Cardiac muscle cell (in vitro differentiated cells and primary cell): ENCODE measurements around the gene RITA1. TPM values are rescaled to one million over a fixed set of nuclear protein-coding genes. Genes with fewer than 3 reads are reported as not detected.
"Not testable (repeated sequence)": the region's sequence is repeated elsewhere in the genome, so short reads cannot be mapped to it uniquely, and the experiment has no call there.

ENCODE experiments used
- DNase-seq, 2 donors: peaks; one replicate each; pipeline versions ENCODE4 v3.0.0 to v3.0.0-alpha.2; 2010 to 2017; ENCODE audit warnings: low read depth in 1 of 2, low spot score in 1 of 2
- H3K27ac ChIP-seq: fragments of 200-600 bp; sonication (generic); 2 replicates; pipeline ENCODE4 v1.5.1; 2016
- H3K27me3 ChIP-seq: fragments of 200-600 bp; sonication (generic); 2 replicates; pipeline ENCODE4 v1.6.0; 2016; ENCODE audit warnings: control low read depth
- H3K36me3 ChIP-seq: fragments of 200-600 bp; sonication (generic); 2 replicates; pipeline ENCODE4 v1.5.1; 2016; ENCODE audit warnings: control low read depth
- H3K4me1 ChIP-seq: fragments of 200-600 bp; sonication (generic); 2 replicates; pipeline ENCODE4 v1.8.1; 2017; ENCODE audit warnings: low read depth, mild to moderate bottlenecking, mixed run types
- H3K4me3 ChIP-seq: fragments of 200-600 bp; sonication (generic); 2 replicates; pipeline ENCODE4 v1.5.1; 2016; ENCODE audit warnings: mild to moderate bottlenecking
- H3K9me3 ChIP-seq: fragments of 200-600 bp; sonication (generic); 2 replicates; pipeline ENCODE4 v1.5.1; 2017; ENCODE audit warnings: low read depth, mild to moderate bottlenecking, control low read depth
- polyA plus RNA-seq: library from polyadenylated mRNA; unstranded; fragments of >200 nt; fragmentation: Nextera tagmentation; extraction: Ambion mirVana; gene quantifications from 2 replicates; pipeline ENCODE4 v1.2.1, GENCODE V29; 2016
- total RNA-seq: library from RNA; depleted of rRNA; stranded (reverse); fragments of >200 nt; gene quantifications from 2 replicates; pipeline ENCODE4 v1.2.3, GENCODE V29; 2016
- TF ChIP-seq, protein P1 (sequence below): IDR thresholded peaks from 2 replicates; pipeline ENCODE4 v1.5.1; 2012; ENCODE audit warnings: low read depth, mild to moderate bottlenecking, low read length

The RITA1 gene
- total and polyA plus RNA-seq, 2 experiments from 2014 or later = 36.1 to 40.7 TPM

- H3K4me3 ChIP-seq = no peak overlapping the region
- no peak overlapping the region for H3K27ac ChIP-seq
- H3K9me3 ChIP-seq = no peaks in the 10 kb centered on the region
- TF ChIP-seq, protein P1, sequence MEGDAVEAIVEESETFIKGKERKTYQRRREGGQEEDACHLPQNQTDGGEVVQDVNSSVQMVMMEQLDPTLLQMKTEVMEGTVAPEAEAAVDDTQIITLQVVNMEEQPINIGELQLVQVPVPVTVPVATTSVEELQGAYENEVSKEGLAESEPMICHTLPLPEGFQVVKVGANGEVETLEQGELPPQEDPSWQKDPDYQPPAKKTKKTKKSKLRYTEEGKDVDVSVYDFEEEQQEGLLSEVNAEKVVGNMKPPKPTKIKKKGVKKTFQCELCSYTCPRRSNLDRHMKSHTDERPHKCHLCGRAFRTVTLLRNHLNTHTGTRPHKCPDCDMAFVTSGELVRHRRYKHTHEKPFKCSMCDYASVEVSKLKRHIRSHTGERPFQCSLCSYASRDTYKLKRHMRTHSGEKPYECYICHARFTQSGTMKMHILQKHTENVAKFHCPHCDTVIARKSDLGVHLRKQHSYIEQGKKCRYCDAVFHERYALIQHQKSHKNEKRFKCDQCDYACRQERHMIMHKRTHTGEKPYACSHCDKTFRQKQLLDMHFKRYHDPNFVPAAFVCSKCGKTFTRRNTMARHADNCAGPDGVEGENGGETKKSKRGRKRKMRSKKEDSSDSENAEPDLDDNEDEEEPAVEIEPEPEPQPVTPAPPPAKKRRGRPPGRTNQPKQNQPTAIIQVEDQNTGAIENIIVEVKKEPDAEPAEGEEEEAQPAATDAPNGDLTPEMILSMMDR = no peak
- DNase-seq = no peak
- H3K36me3 ChIP-seq = no peaks in the 10 kb centered on the region
- no peaks in the 10 kb centered on the region for H3K4me1 ChIP-seq
- H3K27me3 ChIP-seq = peaks cover 22% of the 10 kb centered on the region
These were observed 46.7 kb upstream of the RITA1 start for GRCh38 chr12:113138826-113139225.

GRCh38 chr12:113140706-113141105, 44.8 kb upstream of the RITA1 start:
- TF ChIP-seq, protein P1 = no peak
- no peak for DNase-seq
- H3K27me3 ChIP-seq = peaks cover 6% of the 10 kb centered on the region

GRCh38 chr12:113141716-113142115, 43.8 kb upstream of the RITA1 start:
- H3K4me3 ChIP-seq, H3K4me1 ChIP-seq, H3K27ac ChIP-seq, H3K36me3 ChIP-seq, DNase-seq, H3K9me3 ChIP-seq, H3K27me3 ChIP-seq: not testable (repeated sequence)

More at GRCh38 chr12:113140706-113141105, 44.8 kb upstream of the RITA1 start:
- no peak overlapping the region for H3K27ac ChIP-seq
- H3K9me3 ChIP-seq = no peaks in the 10 kb centered on the region
- H3K36me3 ChIP-seq = no peaks in the 10 kb centered on the region
- H3K4me1 ChIP-seq = no peaks in the 10 kb centered on the region
- no peak overlapping the region for H3K4me3 ChIP-seq

GRCh38 chr12:113142173-113142885, 43.2 kb upstream of the RITA1 start:
- H3K4me1 ChIP-seq = no peaks in the 10 kb centered on the region
- no peaks in the 10 kb centered on the region for H3K27me3 ChIP-seq
- TF ChIP-seq, protein P1 = no peak
- no peaks in the 10 kb centered on the region for H3K36me3 ChIP-seq
- H3K9me3 ChIP-seq = no peaks in the 10 kb centered on the region
- DNase-seq = no peak
- no peak overlapping the region for H3K4me3 ChIP-seq
- no peak overlapping the region for H3K27ac ChIP-seq

DNA sequence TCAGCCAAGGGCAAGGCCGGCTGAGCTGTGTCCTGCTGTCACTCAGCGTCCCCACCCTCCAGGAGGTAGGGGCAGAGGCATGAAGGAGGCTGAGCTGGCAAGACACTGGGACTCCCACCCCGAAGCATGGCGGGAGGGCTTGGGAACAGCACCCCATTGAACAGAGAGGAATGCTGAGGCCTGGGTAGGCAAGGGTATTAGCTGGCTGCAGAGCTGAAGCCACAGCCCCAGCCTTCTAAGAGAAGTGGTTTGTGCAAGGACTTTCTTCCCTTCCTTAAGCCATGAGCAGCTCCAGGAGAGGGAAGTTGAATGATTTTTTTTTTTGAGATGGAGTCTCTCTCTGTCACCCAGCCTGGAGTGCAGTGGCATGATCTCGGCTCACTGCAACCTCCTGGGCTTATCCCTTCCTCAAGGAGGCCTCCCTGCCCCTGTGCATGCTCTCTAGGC, 42.6 kb upstream of the RITA1 start:
- no peaks in the 10 kb centered on the region for H3K9me3 ChIP-seq
- no peaks in the 10 kb centered on the region for H3K27me3 ChIP-seq
- no peaks in the 10 kb centered on the region for H3K4me1 ChIP-seq
- H3K36me3 ChIP-seq = no peaks in the 10 kb centered on the region
- TF ChIP-seq, protein P1 = no peak
- H3K4me3 ChIP-seq = no peak overlapping the region
- no peak for DNase-seq
- H3K27ac ChIP-seq = no peak overlapping the region

DNA sequence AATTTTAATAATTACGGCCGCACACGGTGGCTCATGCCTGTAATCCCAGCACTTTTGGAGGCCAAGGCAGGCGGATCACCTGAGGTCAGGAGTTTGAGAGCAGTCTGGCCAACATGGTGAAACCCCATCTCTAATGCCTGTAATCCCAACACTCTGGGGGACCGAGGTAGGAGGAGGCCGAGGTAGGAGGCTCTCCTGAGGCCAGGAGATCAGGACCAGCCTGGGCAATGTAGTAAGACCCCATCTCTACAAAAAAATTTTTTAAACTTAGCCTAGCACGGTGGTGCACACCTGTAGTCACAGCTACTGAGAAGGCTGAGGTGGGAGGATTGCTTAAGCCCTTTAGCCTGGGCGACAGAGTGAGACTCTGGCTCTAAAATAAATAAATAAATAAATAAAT, 41.6 kb upstream of the RITA1 start:
- TF ChIP-seq, protein P1 = no peak
- no peak for DNase-seq
- no peak overlapping the region for H3K27ac ChIP-seq
- no peaks in the 10 kb centered on the region for H3K27me3 ChIP-seq
- H3K9me3 ChIP-seq = no peaks in the 10 kb centered on the region
- no peaks in the 10 kb centered on the region for H3K4me1 ChIP-seq
- H3K4me3 ChIP-seq = no peak overlapping the region
- no peaks in the 10 kb centered on the region for H3K36me3 ChIP-seq
